HG03460 (cell line): ENCODE data around the gene TRPV6.

ENCODE experiments used
- ATAC-seq: cut with Tn5 transposase; IDR thresholded peaks from one replicate; pipeline ENCODE4 v1.9.1; 2021; ENCODE audit not compliant: unreplicated experiment

TRPV6 gene

GRCh38 chr7:142908921-142909890 lies 23.7 kb upstream of the TRPV6 start:
- no peak for ATAC-seq

DNA sequence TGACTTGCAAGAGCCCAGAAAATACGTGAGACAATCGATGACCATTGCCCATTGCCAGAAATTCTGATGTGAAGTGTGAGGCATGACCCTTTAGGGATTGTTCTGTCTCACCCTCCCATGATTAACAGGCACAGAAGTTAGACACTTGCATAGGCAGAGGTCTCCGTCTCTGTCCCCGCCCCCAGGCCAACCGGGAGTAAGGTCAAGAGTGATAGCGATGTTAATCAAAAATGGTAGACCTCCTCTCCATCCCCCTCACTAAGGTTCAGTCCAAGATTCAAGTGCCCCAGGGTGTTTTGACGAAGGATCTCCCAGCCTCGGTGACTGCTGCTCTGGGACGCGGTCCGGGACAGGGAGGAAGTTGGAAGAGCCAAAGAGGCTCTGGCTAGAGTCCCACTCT lies 22.7 kb upstream of the TRPV6 start:
- ATAC-seq = no peak

DNA sequence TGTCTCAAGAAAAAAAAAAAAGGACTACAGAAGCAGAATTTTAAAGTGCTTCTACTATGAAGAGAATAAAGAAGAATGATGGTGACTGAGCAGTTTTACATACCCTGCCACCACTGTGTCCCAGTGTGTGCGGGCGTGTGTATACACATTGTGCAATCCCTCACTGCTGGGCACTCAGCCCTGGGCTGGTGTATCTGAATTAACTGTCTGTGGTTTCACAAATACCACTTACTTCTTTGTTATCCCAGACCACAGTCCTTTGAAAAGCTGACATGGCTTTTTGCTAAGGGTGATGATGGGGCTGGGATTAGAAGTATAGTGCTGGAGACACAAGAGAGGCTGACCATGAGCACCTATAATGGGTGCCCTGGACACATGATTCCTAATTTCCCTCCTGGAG lies 21.1 kb upstream of the TRPV6 start:
- ATAC-seq = no peak

- ATAC-seq = no peak
These were observed 20.2 kb upstream of the TRPV6 start for GRCh38 chr7:142905759-142906158.

DNA sequence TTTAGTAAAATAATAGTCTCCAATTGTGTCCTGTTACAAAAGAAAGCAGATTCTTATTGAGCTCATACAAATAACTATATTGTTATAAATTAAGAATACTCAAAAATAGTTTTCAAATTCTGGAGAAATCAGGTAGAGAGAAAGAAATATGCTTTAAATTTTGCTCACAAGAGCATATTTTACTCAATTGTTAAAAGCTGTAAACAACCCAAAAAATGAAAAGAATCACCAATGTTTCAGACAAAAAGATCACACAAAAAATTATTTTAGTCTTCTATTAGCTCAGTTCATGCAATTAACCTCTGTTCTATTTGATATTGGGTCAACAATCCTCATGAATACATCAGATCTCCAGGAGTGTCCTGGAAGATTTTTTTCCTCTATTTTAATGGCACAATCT lies 18.6 kb upstream of the TRPV6 start:
- no peak for ATAC-seq

DNA sequence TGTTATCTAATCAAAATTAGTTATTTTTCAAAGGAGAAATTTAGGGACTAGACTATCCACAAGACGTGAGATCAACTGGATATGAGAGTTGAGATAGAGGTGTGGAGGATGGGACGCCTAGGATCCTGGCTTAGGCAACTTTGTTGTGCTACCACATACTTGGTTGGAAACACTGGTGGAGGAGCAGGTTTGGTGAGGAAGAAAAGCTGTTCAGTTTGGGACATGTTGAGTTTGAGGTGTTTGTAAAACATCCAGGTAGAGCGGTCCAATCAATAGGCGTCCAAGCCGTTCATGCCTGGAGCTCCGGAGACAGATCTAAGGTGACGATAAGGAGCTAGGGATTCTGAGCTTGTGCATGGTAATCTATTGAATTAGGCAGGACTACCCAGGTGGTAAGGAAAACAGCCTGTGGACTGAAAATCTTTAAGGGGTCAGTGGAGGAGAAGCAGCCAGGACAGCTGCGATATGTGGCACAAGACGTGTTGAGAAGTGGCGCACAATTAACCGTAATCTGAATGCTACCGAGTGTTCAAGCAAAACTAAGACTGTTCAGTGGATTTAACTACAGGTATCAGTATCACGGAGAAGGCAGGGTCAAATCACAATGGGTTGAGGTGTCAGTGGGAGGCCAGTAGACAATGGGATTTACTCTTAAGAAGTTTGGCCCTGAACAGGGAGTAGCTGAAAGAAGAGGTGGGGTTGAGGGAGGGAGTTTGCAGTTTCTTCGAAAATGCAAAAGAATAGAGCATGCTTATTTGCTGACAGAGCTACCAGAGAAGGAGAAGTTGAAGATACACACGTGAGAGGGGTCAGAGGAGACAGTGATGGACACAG lies 16.1 kb upstream of the TRPV6 start:
- no peak for ATAC-seq

GRCh38 chr7:142899661-142900060 lies 14.1 kb upstream of the TRPV6 start:
- ATAC-seq = no peak

GRCh38 chr7:142898377-142899170 lies 13.0 kb upstream of the TRPV6 start:
- no peak for ATAC-seq

- no peak for ATAC-seq
These were observed 12.1 kb upstream of the TRPV6 start for GRCh38 chr7:142897691-142898090.

DNA sequence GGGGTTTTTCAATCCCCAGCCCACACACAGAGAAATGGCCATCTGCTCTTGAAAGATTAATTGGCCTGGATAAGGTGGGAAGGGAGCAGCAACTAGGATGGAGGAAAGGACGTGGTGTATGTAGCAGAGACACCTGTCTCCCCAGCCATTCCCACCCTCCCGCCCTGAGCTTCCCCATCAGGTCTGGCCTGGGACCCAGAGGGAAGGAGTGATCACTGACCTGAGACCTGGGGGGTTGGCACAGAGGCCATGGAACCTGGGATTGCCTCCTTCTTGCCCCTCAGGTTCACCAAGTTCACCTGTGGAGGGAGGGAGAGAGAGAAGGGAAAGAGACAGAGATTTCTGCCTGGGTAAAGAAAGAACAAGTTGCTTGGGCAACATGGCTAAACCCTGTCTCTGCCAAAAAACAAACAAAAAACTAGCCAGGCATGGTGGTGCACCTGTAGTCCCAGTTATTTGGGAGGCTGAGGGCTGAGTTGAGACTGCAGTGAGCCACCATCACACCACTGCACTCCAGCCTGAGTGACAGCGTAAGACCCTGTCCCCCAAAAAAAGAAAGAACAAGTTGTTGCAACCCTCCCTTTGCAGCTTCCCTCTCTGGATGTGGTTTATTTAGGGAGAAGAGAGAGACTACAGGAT lies 11.3 kb upstream of the TRPV6 start:
- no peak for ATAC-seq

DNA sequence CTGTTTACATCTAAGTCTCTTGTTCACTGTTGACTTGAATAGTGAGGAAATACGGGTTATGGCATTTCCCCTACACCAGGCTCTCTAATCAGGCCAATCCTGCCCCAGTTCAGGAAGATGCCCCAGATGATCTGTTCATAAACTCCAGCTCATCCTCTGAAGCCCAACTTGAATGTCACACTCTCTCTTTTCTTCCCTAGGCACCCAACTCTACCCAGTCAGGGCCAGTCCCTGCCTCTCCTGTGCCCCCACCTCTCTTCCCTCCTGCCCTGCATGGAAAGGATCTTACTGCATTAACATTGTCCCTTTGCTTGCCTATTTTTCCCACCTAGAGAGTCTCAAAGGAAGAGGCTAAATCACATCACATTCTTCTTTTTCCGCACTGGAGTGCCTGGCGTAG lies 10.6 kb upstream of the TRPV6 start:
- no peak for ATAC-seq

- ATAC-seq = no peak
These were observed 9.5 kb upstream of the TRPV6 start for GRCh38 chr7:142894985-142895593.

DNA sequence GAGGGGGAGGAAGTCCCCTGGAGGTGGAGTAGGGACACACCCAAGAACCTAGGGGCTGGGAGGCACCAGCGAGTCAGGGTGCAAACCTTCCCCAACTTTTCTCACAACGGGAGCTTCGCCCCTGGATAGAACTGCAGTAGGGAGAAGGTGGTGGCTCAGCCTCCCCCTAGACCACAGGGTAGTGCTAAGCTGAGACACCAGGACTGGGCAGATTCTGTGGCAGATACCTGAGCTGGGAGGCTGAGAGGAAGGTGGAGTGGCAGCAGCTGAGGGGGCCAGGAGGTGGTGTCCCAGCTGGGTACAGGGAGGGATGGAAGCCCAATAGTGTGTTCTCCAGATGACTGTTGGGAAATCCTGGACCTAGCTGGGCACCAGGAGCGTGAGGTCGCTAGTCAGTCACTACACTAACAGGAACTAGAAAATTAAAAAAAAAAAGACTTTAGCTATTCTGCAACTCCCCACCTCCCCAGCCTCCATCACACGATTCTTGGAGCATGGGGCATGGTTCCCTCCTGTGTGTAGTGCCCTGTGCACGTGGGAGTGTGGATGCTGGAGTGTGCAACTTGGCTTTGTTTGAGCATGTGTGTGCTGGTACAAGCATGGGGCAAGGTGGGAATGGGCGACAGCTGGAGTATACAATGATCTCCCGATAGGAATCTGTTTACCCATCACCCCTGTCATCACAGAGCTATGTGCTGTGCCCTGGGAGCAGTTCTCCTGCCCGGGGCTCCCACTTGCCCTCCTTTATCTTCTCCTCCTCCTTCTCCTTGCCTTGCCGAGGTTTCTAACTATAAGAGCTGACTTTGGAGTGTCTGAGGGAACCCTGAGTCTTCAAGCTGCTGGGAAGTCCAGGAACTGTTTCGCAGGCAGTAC lies 8.8 kb upstream of the TRPV6 start:
- no peak for ATAC-seq

GRCh38 chr7:142892951-142893350 lies 7.4 kb upstream of the TRPV6 start:
- no peak for ATAC-seq

GRCh38 chr7:142891490-142892082 lies 6.0 kb upstream of the TRPV6 start:
- ATAC-seq = no peak

GRCh38 chr7:142890874-142891485 lies 5.4 kb upstream of the TRPV6 start:
- no peak for ATAC-seq

- ATAC-seq = no peak
These were observed 4.3 kb upstream of the TRPV6 start for GRCh38 chr7:142889816-142890215.

GRCh38 chr7:142887282-142888015 lies 1.9 kb upstream of the TRPV6 start:
- ATAC-seq = no peak
